Umbilical cord (tissue), 2 donors: ENCODE results near the gene DAPK2. TPM values are rescaled to one million over a fixed set of nuclear protein-coding genes. Genes with fewer than 3 reads are reported as not detected.
A peak's percentile ranks its signal among the peaks of the same experiment; 100 is the strongest.

Source experiments
- DNase-seq: peaks from one replicate; pipeline ENCODE4 v3.0.0-alpha.2; 2015; ENCODE audit warnings: low spot score
- total RNA-seq: library from RNA; depleted of rRNA; stranded (reverse); fragments of >200 nt; gene quantifications from one replicate; pipeline ENCODE4 v1.2.3, GENCODE V29; 2014; ENCODE audit warnings: low replicate concordance; ENCODE audit not compliant: insufficient read depth

Gene DAPK2
- total RNA-seq, 1 donor from 2014 or later = 2.2 TPM

GRCh38 chr15:63870487-63871209, 175.6 kb downstream of the DAPK2 start:
- peak; percentile 92 for DNase-seq

GRCh38 chr15:63870043-63870394, 176.3 kb downstream of the DAPK2 start:
- no peak for DNase-seq

GRCh38 chr15:63869371-63870042, 176.8 kb downstream of the DAPK2 start:
- DNase-seq = no peak

- no peak for DNase-seq
Measured at GRCh38 chr15:63864186-63864585, 182.1 kb downstream of the DAPK2 start.

- DNase-seq = no peak
Measured at GRCh38 chr15:63861946-63862517, 184.3 kb downstream of the DAPK2 start.

- no peak for DNase-seq
Measured at GRCh38 chr15:63860555-63860954, 185.7 kb downstream of the DAPK2 start.

- no peak for DNase-seq
Measured at GRCh38 chr15:63860155-63860554, 186.1 kb downstream of the DAPK2 start.

- DNase-seq = peak; percentile 21
Measured at GRCh38 chr15:63858881-63859280, 187.4 kb downstream of the DAPK2 start.

GRCh38 chr15:63858448-63858847, 187.8 kb downstream of the DAPK2 start:
- DNase-seq = no peak

- no peak for DNase-seq
Measured at GRCh38 chr15:63857461-63857856, 188.8 kb downstream of the DAPK2 start.

Other genes starting within 250 kb of the DAPK2 start
- gene HERC1, start 212.5 kb downstream of the DAPK2 start, total RNA-seq = 65.0 TPM
- 42.4 TPM for gene CIAO2A, start 47.4 kb upstream of the DAPK2 start, total RNA-seq
- 45.0 TPM for gene SNX1, start 49.5 kb upstream of the DAPK2 start, total RNA-seq
- gene SNX22, start 105.2 kb upstream of the DAPK2 start, total RNA-seq = 4.1 TPM
- 384 TPM for gene PPIB, start 116.5 kb upstream of the DAPK2 start, total RNA-seq